Renal cortical epithelial cell (primary cell): ENCODE measurements around the gene ZNHIT6. TPM values are rescaled to one million over a fixed set of nuclear protein-coding genes. Genes with fewer than 3 reads are reported as not detected.
"Not testable (repeated sequence)": the region's sequence is repeated elsewhere in the genome, so short reads cannot be mapped to it uniquely, and the experiment has no call there.

Experiments
- DNase-seq: peaks from one replicate; pipeline ENCODE4 v3.0.0-alpha.2; 2011; ENCODE audit warnings: low read depth
- total RNA-seq: library from RNA; depleted of rRNA; stranded (reverse); fragments of >200 nt; gene quantifications from 2 replicates; pipeline ENCODE4 v1.2.3, GENCODE V29; 2014

Gene ZNHIT6
- total RNA-seq = 19.4 and 27.3 TPM in 2 replicates

DNA sequence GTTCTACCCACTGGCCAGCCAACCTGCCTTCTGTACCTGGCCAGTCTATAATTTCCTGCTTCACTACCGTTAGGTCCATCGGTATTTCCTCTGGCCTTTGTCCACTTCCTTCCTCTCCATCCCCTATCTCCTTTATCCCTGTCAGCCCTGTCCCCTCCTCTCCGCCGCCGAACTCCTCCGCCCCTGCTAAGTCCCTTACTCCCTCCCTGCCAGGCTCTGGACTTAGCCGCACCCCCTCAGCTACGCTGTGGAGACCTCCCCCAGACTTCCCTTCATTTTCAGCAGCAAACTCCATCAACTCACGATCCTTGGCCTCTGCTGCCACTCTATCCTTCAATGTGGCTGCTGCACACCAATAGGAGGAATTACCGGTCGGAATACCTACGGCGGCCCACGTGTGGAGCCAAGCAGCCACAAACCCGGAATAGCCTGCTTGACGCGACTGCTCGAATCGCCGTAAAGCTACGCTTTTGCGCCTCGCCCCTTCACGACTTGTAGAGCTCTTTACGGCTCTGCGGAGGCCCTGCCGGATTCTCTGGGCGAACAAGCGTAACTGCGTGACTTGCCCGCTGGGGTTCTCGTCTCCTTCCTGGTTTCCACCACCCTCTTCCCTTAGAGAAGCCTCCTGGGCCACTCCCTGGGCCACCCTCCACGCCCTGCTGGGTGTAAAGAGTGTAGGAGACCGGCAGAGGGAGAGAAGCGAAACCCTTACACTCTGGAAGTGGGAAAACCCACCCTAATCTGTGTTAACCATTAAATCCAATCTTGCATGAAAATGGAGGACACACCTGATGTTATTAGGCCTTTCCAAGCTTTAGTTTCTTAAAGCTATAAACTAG is at the start of gene ZNHIT6:
ZNHIT6 (minus strand) TSS at position 444 of the 839 bp plus-strand sequence; CDS start at position 295, 149 bp downstream.
- DNase-seq = peak; percentile 99

GRCh38 chr1:85756864-85757263 is 48.6 kb upstream of the ZNHIT6 start:
- no peak for DNase-seq

GRCh38 chr1:85748120-85748519 is 39.9 kb upstream of the ZNHIT6 start:
- DNase-seq = no peak

GRCh38 chr1:85746777-85747176 is 38.5 kb upstream of the ZNHIT6 start:
- DNase-seq = no peak

DNA sequence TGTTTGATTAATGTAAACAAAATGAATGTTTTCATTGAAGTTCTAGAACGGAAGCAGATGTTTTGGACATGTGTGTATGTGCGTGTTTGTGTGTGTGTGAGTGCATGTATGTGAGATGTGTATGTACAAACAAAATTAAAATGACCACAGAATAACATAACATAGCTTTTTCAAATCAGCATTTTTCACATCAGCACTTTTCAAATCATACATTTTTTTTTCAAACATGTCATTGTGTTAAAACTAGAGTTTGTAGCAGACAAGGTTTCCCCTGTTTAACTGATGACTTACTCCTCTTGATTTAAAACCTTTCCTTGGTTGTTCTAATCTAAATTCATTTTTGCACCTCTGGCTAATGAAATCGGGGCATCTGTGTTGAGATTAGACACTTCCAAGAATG is 35.6 kb upstream of the ZNHIT6 start:
- no peak for DNase-seq

DNA sequence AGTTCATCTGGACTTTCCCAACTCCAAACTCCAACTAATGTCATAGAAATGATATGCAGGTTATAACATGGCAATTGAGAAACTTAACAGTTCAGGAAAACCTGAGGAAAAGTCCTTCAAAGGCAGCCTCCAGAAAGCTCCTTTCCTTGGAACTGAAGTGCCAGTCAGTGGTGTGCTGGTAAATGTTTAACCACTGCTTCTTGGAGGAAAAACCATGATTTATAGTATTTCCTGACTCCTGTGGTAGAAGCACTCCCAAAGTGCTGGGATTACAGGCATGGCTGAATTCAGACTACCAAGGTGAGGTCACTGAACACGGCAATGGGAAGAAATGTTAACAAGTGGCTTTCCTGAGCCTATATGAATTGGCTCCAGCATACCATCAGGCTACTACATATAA is 26.7 kb upstream of the ZNHIT6 start:
- peak; percentile 99 for DNase-seq

GRCh38 chr1:85718678-85719340 is 10.6 kb upstream of the ZNHIT6 start:
- DNase-seq = no peak

- DNase-seq = not testable (repeated sequence)
Observed at GRCh38 chr1:85714418-85715114, 6.3 kb upstream of the ZNHIT6 start.

DNA sequence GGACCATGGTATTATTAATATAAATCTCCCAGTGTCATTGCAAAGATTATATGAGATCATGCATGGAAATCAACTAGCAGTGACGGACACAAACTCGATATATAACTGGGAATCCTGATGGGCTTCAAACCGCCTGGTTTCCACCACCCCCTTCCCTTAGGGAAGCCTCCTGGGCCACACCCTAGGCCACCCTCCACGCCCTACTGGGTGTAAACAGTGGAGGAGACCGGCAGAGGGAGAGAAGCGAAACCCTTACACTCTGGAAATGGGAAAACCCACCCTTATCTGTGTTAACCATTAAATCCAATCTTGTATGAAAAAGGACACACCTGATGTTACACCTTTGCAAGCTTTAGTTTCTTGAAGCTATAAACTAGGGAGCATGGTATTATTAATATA is 595 bp upstream of the ZNHIT6 start:
- no peak for DNase-seq

- DNase-seq = peak; percentile 21
Observed at GRCh38 chr1:85707267-85707989, 805 bp downstream of the ZNHIT6 start.

GRCh38 chr1:85705940-85706339 is 2.3 kb downstream of the ZNHIT6 start:
- DNase-seq = no peak

DNA sequence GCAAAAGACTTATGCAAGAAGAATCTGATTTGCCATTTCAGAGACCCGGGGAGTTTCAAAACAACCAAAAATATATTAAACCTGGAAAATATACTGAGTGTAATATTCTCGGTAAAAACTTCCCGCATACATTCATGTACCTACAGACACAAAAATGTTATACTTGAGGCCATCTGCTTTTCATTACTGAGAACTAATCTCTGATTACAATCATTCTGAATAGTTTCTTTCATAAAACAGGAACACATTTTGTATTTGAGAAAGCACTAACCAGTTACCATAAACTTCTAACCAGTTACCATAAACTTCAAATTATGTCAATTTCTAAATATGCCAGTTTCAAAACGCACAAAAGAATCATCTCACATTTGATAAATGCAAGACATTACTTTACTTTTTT is 7.8 kb downstream of the ZNHIT6 start:
- DNase-seq = no peak

- DNase-seq = no peak
Observed at GRCh38 chr1:85697895-85698294, 10.3 kb downstream of the ZNHIT6 start.

DNA sequence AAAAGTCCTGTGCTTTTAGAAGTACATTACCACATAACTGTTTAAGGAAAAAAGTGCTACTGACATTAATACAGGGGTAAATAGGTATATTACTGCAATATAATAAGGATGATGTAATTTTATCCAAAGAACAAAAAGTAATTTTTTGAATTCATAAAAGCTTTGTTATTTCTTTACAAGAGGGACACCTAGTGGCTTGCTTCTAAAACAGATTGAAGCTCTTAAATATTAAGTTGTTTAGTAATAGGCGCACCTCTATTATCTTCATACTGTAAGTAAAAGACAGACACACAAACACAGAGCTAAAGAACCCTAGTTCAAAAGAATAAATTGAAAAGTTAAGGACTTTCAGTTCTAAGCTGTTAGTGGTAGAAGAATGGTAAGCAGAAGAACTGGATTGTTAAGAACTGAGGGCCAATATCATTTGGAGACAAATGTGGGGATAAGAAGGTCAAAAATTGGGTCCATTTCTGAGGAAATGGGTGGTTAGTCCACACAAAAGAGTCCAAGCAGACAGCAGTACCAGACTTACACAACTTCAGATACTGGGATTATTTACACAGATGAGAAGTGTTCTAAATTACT is 15.4 kb downstream of the ZNHIT6 start:
- DNase-seq = peak; percentile 70

GRCh38 chr1:85689775-85690404 is 18.3 kb downstream of the ZNHIT6 start:
- no peak for DNase-seq

- no peak for DNase-seq
Observed at GRCh38 chr1:85683292-85684025, 24.8 kb downstream of the ZNHIT6 start.

DNA sequence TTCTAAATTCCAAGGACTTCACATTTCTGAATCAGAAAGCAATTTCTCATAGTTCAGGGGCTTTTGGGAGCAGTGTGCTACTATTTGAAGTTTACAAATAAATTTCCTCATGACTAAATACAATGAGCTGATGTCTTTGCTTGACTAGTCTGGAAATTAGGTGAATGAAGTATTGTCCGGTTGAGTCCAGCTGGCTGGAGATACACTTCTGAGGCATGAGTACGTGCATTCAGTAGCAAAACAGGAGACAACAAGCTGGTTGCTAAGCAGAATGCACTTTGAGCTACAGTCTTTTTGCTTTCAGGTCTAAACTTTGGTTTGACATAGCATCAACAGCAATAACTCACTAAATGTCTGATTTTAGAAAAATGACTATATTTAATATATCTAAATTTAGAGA is 27.1 kb downstream of the ZNHIT6 start:
- DNase-seq = peak; percentile 98

GRCh38 chr1:85678193-85678592 is 30.0 kb downstream of the ZNHIT6 start:
- no peak for DNase-seq

GRCh38 chr1:85677656-85678055 is 30.6 kb downstream of the ZNHIT6 start:
- no peak for DNase-seq

DNA sequence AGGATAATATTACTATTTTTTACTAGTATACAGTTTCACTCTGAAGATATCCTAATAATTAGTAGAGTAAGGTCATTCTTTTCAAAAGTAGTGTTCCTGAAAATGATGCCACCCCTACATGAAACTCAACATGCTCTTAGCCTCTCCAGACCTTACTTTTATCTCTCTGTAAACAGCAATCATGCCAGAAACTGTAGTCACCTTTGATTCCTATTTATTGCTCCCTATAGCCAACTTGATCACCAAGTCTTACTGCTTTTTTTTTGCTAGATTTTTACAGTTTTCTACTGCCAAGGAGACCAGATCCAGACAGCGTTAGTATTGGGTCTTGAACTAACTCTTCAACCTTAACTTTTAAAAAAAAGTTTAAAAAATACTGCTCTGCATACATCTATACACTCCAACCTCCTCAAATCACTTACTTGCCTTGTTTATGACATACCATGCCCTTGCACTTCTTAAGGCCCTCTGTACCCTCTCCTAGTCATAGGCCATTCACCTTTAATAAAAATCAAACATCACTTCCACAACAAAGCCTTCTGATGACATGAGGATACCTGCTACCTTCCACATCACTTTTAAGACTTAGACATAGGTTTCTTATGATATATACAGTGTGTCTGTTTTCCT is 36.1 kb downstream of the ZNHIT6 start:
- DNase-seq = no peak
